ENCODE measurements around the gene C11orf97.
"Not testable (repeated sequence)": the region's sequence is repeated elsewhere in the genome, so short reads cannot be mapped to it uniquely, and the experiment has no call there.

Gene C11orf97

GRCh38 chr11:94567181-94567670 lies 55.0 kb downstream of the C11orf97 start, which contains the start of gene PIWIL4:
TSS of gene PIWIL4 (plus strand) at chr11:94567368. CDS start at chr11:94567519, 151 bp downstream.
- Histone ChIP-seq H3K9ac (no peak within 1 kb of the TSS), H3K4me2 (no peak within 1 kb of the TSS), H4K20me1 (ENCODE audit: insufficient read depth) (no peaks in the 10 kb centered on the region), H3K36me3 (ENCODE audit: insufficient read depth) (no peaks in the 10 kb centered on the region), H3K79me2 (ENCODE audit: insufficient read depth, low read depth) (no peaks in the 10 kb centered on the region), H3K4me1 (ENCODE audit: low read depth, poor library complexity, severe bottlenecking) (no peaks in the 10 kb centered on the region), H2AFZ (ENCODE audit: low read depth) (no peak within 1 kb of the TSS), H3K27me3 (ENCODE audit: insufficient read depth, low read depth) (no peaks in the 10 kb centered on the region), H3K4me3 (IDR thresholded peaks at IDR 0.05; ENCODE audit: insufficient read depth, low read depth, low read length) (no peak within 1 kb of the TSS), H3K27ac (no peak within 1 kb of the TSS)
- no peak for TF ChIP-seq CTCF (conservative IDR thresholded peaks at IDR 0.05; ENCODE audit: low read depth, low read length)

GRCh38 chr11:94568200-94568599 lies 55.9 kb downstream of the C11orf97 start:
- Histone ChIP-seq H4K20me1 (ENCODE audit: insufficient read depth) (no peaks in the 10 kb centered on the region), H3K4me2 (no peak overlapping the region), H2AFZ (ENCODE audit: low read depth) (no peak overlapping the region), H3K4me3 (IDR thresholded peaks at IDR 0.05; ENCODE audit: insufficient read depth, low read depth, low read length) (no peak overlapping the region), H3K79me2 (ENCODE audit: insufficient read depth, low read depth) (no peaks in the 10 kb centered on the region), H3K36me3 (ENCODE audit: insufficient read depth) (no peaks in the 10 kb centered on the region), H3K27me3 (ENCODE audit: insufficient read depth, low read depth) (no peaks in the 10 kb centered on the region), H3K9ac (no peak overlapping the region), H3K27ac (no peak overlapping the region), H3K4me1 (ENCODE audit: low read depth, poor library complexity, severe bottlenecking) (no peaks in the 10 kb centered on the region)
- no peak for TF ChIP-seq CTCF (conservative IDR thresholded peaks at IDR 0.05; ENCODE audit: low read depth, low read length)

GRCh38 chr11:94568717-94569116 lies 56.5 kb downstream of the C11orf97 start:
- TF ChIP-seq CTCF (conservative IDR thresholded peaks at IDR 0.05; ENCODE audit: low read depth, low read length) = no peak
- no peaks in the 10 kb centered on the region for H3K36me3 ChIP-seq (ENCODE audit: insufficient read depth)

GRCh38 chr11:94572975-94573374 lies 60.7 kb downstream of the C11orf97 start:
- H3K79me2 ChIP-seq (ENCODE audit: insufficient read depth, low read depth); H3K9ac ChIP-seq; H4K20me1 ChIP-seq (ENCODE audit: insufficient read depth); H3K4me2 ChIP-seq; H3K36me3 ChIP-seq (ENCODE audit: insufficient read depth); H3K4me3 ChIP-seq (IDR thresholded peaks at IDR 0.05; ENCODE audit: insufficient read depth, low read depth, low read length); H3K4me1 ChIP-seq (ENCODE audit: low read depth, poor library complexity, severe bottlenecking); H2AFZ ChIP-seq (ENCODE audit: low read depth); H3K27ac ChIP-seq; H3K27me3 ChIP-seq (ENCODE audit: insufficient read depth, low read depth): not testable (repeated sequence)

More at GRCh38 chr11:94568717-94569116, 56.5 kb downstream of the C11orf97 start:
- Histone ChIP-seq H3K27me3 (ENCODE audit: insufficient read depth, low read depth) (no peaks in the 10 kb centered on the region), H3K9ac (no peak overlapping the region), H3K79me2 (ENCODE audit: insufficient read depth, low read depth) (no peaks in the 10 kb centered on the region), H2AFZ (ENCODE audit: low read depth) (no peak overlapping the region), H3K27ac (no peak overlapping the region), H3K4me3 (IDR thresholded peaks at IDR 0.05; ENCODE audit: insufficient read depth, low read depth, low read length) (no peak overlapping the region), H3K4me1 (ENCODE audit: low read depth, poor library complexity, severe bottlenecking) (no peaks in the 10 kb centered on the region), H4K20me1 (ENCODE audit: insufficient read depth) (no peaks in the 10 kb centered on the region), H3K4me2 (no peak overlapping the region)

GRCh38 chr11:94574193-94574961 lies 62.1 kb downstream of the C11orf97 start:
- H3K4me1 ChIP-seq (ENCODE audit: low read depth, poor library complexity, severe bottlenecking) = no peaks in the 10 kb centered on the region
- H3K27ac ChIP-seq = no peak overlapping the region
- no peak overlapping the region for H2AFZ ChIP-seq (ENCODE audit: low read depth)
- no peaks in the 10 kb centered on the region for H3K27me3 ChIP-seq (ENCODE audit: insufficient read depth, low read depth)
- no peaks in the 10 kb centered on the region for H3K79me2 ChIP-seq (ENCODE audit: insufficient read depth, low read depth)
- no peak overlapping the region for H3K4me2 ChIP-seq
- no peak overlapping the region for H3K9ac ChIP-seq
- H3K4me3 ChIP-seq (IDR thresholded peaks at IDR 0.05; ENCODE audit: insufficient read depth, low read depth, low read length) = no peak overlapping the region
- H4K20me1 ChIP-seq (ENCODE audit: insufficient read depth) = no peaks in the 10 kb centered on the region
- TF ChIP-seq CTCF (conservative IDR thresholded peaks at IDR 0.05; ENCODE audit: low read depth, low read length) = no peak
- no peaks in the 10 kb centered on the region for H3K36me3 ChIP-seq (ENCODE audit: insufficient read depth)
